GM19467 (cell line): ENCODE results near the gene ACTL9.

ENCODE experiments used
- ATAC-seq: cut with Tn5 transposase; IDR thresholded peaks from one replicate; pipeline ENCODE4 v1.9.1; 2021; ENCODE audit warnings: mild to moderate bottlenecking, moderate library complexity; ENCODE audit not compliant: unreplicated experiment

ACTL9 gene

DNA sequence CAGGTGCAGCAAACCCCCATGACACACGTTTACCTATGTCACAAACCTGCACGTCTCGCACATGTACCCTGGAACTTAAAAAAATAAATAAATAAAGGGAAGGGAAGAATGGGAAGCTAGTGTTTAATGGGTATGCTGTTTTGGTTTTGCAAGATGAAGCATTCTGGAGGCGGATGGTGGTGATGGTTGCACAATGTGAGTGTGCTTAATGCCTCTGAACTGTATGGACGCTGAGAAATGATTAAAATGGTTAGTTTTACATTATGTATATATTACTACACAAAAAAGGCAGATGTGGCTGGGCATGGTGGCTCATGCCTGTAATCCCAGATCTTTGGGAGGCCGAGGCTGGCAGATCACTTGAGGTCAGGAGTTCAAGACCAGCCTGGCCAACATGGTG lies 50.4 kb downstream of the ACTL9 start:
- ATAC-seq, result no peak
